22Rv1 (cell line): ENCODE results near the gene PGP.

Experiments used
- CTCF ChIP-seq: fragments of 450-650 bp; IDR thresholded peaks from 2 replicates; pipeline ENCODE4 v1.5.1; 2017; ENCODE audit warnings: mild to moderate bottlenecking
- ZFX ChIP-seq: fragments of 450-650 bp; IDR thresholded peaks from 2 replicates; pipeline ENCODE4 v1.6.1; 2017; ENCODE audit warnings: antibody characterized with exemption, borderline replicate concordance

- TF ChIP-seq CTCF, result no peak
- no peak for TF ChIP-seq ZFX
Observed at GRCh38 chr16:2205967-2206313, 8.7 kb downstream of the PGP start.
